Uterus (tissue), 2 donors: ENCODE measurements around the gene SCN1B.

Source experiments
- POLR2A ChIP-seq, 2 donors: fragments of 450-650 bp; IDR thresholded peaks; one replicate each; pipeline ENCODE4 v1.6.1; 2016; ENCODE audit warnings: antibody characterized with exemption in 2 of 2, mild to moderate bottlenecking in 1 of 2, moderate library complexity in 1 of 2
- TF ChIP-seq, protein P1 (sequence below), 4 experiments: fragments of 200-600 bp in 2 of 4; fragments of 450-650 bp in 2 of 4; sonication (generic) in 2 of 4; IDR thresholded peaks; one replicate each; pipeline ENCODE4 v1.5.1; 2016 to 2019; ENCODE audit warnings: antibody characterized with exemption in 4 of 4, mild to moderate bottlenecking in 2 of 4, moderate library complexity in 1 of 4

DNA sequence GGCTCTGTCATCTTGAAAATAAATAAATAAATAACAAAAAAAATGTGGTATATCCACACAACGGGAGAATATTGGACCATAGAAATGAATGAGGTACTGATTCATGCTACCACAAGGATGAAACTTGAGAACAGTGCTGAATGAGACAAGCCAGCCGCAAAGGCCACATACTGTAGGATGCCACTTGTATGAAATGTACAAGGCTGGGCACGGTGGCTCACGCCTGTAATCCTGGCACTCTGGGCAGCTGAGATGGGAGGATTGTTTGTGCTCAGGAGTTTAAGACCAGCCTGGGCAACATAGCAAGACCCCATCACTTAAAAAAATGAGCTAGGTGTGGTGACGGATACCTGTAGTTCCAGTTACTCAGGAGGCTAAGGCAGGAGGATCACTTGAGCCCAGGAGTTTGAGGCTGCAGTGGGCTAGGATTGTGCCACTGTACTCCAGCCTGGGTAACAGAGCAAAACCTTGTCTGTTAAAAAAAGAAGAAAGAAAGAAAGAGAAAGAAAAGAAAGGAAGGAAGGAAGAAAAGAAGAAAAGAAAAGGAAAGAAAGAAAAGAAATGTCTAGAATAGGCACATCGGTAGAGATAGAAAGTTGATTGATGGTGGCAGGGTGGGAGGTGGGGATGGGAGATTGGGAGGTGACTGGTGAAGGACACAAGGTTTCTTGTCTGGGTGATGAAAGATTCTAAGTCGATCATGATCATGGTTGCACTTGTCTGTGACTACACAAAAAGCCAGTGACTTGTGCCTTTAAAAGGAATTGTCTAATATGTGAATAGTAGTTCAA is 31.5 kb downstream of the SCN1B start:
- TF ChIP-seq, protein P1, sequence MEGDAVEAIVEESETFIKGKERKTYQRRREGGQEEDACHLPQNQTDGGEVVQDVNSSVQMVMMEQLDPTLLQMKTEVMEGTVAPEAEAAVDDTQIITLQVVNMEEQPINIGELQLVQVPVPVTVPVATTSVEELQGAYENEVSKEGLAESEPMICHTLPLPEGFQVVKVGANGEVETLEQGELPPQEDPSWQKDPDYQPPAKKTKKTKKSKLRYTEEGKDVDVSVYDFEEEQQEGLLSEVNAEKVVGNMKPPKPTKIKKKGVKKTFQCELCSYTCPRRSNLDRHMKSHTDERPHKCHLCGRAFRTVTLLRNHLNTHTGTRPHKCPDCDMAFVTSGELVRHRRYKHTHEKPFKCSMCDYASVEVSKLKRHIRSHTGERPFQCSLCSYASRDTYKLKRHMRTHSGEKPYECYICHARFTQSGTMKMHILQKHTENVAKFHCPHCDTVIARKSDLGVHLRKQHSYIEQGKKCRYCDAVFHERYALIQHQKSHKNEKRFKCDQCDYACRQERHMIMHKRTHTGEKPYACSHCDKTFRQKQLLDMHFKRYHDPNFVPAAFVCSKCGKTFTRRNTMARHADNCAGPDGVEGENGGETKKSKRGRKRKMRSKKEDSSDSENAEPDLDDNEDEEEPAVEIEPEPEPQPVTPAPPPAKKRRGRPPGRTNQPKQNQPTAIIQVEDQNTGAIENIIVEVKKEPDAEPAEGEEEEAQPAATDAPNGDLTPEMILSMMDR (IDR thresholded peaks at IDR 0.05), result no peak
- TF ChIP-seq POLR2A (IDR thresholded peaks at IDR 0.05), result no peak
